GM18498 (cell line): ENCODE results near the gene FAM216A.
"Not testable (repeated sequence)": the region's sequence is repeated elsewhere in the genome, so short reads cannot be mapped to it uniquely, and the experiment has no call there.

Experiments used
- ATAC-seq: cut with Tn5 transposase; IDR thresholded peaks from one replicate; pipeline ENCODE4 v1.9.1; 2021; ENCODE audit warnings: mild to moderate bottlenecking, moderate library complexity; ENCODE audit not compliant: unreplicated experiment

The FAM216A gene, protein sequence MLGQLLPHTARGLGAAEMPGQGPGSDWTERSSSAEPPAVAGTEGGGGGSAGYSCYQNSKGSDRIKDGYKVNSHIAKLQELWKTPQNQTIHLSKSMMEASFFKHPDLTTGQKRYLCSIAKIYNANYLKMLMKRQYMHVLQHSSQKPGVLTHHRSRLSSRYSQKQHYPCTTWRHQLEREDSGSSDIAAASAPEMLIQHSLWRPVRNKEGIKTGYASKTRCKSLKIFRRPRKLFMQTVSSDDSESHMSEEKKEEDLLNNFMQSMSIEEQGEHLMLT

DNA sequence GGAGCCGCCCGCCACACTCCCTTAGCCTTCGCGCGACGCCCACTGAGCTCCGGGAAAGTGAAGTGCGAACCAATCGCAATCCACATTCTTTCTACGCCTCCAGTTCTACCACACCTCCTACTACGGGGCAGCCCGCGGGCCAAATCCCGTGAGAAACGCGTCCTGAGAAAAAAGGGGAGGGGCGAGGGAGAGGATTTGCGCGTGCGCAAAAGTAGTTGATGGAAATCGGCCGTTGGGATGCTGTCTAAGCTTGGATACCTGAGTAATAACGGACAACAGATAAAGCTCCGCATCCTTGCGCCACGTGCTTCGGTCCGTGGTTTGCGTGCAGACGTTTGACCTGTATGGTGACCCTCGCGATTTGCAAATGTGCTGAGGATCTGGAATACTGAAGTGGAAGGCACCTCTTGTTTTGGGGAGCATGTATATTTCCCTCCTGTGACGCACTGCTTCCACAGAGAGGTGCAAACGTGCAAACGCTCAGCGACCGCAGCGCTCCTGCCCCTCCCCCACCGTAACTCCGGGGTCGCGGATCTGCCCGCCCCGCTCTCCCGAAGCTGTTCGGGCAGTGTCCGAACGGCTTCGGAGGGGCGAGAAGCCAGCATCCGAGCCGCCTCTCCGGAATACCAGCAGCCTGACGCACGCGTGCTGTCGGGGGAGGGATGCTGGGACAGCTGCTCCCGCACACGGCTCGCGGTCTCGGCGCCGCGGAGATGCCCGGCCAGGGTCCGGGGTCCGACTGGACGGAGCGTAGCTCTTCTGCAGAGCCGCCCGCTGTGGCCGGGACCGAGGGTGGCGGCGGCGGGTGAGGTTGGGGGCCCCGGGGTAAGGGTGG, at the start of gene FAM216A, which contains the start of gene GPN3:
TSS of gene FAM216A (plus strand) at position 632 of the 835 bp plus-strand sequence. CDS start at position 663, 31 bp downstream.
TSS of gene GPN3 (minus strand) at position 44 of the 835 bp plus-strand sequence. CDS start 54 bp downstream, outside the sequence.
- ATAC-seq: peak; percentile 79

DNA sequence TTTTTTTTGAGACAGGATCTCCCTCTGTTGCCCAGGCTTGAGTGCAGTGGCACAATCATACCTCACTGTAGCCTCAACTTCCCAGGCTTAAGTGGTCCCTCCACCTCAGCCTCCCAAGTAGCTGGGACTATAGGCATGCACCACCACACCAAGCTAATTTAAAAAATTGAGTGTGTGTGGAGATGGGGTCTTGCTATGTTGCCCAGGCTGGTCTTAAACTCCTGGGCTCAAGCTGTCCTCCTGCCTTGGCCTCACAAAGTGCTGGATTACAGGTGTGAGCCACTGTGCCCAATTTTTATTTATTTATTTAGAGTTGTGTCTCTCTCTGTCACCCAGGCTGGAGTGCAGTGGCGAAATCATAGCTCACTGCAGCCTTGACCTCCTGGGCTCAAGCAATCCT, 48.0 kb upstream of the FAM216A start:
- ATAC-seq: not testable (repeated sequence)

DNA sequence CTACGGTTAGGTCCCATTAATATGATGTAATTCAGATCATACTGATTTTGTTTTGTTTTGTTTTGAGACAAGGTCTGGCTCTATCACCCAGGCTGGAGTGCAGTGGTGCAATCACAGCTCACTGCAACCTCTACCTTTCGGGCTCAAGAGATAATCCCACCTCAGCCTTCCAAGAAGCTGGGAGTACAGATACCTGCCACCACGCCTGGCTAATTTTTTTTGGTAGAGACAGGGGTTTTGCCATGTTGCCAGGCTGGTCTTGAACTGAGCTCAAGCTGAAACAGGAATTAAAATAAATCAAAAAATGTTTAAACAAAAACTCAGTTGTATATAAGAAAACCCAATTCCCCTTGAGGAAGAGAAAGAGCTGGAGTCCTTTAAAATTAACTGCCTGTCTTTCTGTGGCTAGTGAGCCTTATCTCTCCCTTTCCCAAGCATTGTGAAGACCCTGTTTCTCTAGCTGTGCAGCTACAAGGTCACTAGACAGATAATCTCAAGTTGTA, 47.4 kb upstream of the FAM216A start:
- no peak for ATAC-seq

DNA sequence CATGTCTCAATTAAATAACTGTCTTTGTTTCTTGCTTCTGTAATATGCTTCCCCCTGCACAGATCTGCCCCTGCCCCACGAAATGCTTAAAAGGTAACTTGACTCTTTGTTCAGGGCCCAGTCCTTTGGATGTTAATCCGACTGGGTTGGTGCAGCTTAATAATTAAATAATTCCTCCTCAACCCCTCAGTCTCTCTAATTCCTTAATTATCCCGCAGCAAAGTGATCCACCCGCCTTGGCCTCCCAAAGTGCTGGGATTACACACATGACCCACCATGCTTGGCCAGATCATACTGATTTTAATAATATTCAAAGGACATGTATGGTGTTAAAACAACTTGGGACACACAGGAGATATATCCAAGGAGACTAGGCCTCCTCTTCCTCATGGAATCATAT, 46.9 kb upstream of the FAM216A start:
- ATAC-seq: no peak

DNA sequence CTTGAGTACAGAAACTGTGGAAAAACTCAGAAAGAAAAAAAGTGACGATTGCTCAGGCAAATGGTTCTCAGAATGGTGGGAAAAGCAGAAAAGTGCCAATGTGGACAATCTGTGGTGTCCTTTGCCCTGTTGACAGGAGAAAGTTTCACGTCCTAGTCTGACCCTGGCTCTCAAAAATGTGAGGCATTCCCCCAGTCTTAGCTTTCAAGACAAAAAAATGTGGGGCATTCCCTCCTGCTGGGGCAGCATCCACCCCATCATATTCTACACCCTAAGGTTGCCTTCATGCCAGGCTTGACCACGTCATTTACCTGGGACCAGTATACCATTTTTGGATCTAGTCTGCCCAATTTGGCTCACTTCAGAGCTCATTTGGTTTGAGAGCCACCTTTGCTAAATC, 44.4 kb upstream of the FAM216A start:
- ATAC-seq: no peak

DNA sequence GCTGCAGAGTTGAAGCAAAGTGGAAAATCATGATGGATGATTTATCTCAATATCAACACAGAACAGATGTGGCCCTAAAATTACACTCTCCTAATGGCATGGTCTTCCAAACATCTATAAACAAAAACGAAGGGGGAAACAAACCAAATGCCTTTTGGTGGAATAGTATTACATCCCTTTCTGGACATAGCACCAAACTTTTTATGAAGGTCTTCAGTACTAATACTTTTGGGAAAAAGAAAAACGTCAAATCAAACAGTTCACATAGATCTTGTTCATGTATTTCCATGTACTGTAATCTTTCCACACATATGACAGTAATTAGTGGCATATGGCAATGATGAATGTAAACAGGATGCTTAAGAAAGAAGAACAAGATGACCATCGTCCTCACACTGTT, 42.2 kb upstream of the FAM216A start:
- no peak for ATAC-seq

DNA sequence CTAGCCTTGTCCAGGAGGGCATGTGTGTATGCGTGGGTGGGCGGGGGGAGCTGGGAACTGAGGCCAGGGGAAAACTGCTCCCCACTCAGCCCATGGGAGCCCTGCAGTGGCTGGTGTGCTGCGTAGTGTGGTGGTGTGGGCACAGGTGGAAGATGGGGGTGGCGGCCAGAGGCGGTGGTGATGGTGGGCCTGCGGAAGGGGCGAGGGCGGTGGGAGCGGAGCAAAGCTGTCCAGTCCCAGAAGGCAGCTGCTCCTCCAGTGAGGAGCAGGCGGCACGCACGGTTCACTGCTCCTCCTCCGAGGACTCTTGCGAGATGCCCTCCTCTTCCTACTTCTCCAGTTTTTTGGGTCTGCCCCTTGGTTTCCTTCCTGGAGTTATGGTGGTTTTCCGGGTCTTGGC, 39.0 kb upstream of the FAM216A start:
- not testable (repeated sequence) for ATAC-seq

DNA sequence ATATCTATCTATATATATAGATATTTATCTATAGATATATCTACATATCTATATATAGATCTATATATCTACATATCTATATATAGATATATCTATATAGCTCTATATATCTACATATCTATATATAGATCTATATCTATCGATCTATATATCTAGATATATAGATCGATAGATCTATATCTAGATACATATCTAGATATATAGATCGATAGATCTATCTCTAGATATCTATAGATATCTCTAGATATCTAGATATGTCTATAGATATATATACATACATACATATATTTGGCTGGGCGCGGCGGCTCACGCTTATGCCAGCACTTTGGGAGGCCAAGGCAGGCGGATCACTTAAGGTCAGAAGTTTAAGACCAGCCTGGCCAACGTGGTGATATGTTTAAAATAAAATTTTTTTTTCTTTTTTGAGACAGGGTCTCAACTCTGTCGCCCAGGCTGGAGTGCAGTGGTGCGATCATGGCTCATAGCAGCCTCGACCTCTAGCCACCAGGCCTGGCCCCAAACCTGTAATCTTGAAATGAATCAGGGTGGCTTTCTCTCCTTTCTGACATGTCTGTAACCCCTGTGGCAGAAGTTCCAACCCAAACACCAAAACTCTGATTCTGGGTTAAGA, 36.6 kb upstream of the FAM216A start:
- no peak for ATAC-seq

DNA sequence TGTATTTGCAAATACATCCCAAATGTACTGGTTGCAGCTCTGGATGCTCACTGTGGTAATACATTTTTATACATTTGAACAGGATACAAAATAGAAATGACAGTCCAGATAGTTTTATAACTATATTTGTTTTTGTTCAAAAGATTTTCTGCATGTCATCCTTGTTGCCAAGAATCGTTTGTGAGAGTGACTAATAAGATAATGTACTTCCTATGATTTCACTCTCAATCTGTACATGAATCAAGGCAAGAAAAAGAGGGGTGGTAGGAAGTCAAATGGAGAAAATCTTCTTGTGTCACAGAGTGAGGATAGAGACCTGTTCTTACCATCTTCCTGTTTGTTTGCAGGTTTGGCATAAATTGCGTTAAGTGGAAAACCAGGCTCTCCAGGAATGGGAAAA, 32.4 kb upstream of the FAM216A start:
- ATAC-seq: no peak

DNA sequence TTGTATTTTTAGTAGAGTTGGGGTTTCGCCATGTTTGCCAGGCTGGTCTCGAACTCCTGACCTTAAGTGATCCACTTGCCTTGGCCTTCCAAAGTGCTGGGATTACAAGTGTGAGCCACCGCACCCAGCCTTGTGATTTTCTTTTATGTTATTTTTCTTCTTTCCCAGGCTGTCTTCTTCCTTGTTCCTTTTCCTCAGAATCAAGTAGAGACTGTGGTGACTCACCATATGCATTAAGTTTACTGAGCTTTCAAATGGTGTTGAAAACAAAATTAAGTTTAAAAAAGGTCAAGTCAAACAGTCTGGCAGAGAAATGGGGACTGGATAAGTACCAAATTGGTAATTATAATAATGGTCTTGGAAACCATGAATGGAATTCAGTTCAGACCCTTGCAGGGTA, 24.2 kb upstream of the FAM216A start:
- ATAC-seq: no peak

DNA sequence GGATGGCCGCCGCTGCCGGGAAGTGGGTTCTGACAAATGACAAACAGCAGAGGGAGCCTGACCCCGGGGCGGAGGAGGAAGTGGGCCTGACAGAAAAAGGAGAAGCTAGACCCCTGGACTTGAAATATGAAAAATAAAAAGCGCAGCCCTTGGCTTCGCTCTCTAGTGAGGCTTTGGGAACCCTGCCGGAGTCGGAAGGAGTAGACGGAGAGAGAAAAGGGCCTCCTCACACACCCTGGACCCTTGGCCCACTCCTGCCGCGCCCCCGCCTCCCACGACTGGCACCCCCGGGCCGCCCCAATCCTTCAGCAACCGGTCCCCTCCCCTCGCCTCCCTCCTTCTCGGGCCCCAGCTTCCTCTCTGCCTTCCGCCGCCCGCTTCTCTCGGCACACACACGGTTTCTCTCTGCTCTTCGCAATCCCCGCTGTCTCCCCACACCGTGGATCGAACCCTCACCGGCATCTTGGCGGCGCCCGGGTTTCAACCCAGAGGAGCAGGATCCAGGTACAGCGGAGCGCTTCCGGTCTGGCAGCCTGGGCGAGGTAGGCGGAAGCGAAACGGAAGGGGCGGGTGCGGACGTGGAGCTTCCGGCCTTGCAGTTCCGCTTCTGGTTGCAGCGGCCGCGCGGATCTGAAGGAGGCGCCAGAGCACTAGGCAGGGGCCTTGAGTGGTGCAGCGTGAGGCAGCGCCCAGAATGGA, 18.7 kb upstream of the FAM216A start, which contains the start of gene ARPC3:
TSS of gene ARPC3 (minus strand) at position 539 of the 699 bp plus-strand sequence. CDS start at position 462, 77 bp downstream.
- ATAC-seq: peak; percentile 91

DNA sequence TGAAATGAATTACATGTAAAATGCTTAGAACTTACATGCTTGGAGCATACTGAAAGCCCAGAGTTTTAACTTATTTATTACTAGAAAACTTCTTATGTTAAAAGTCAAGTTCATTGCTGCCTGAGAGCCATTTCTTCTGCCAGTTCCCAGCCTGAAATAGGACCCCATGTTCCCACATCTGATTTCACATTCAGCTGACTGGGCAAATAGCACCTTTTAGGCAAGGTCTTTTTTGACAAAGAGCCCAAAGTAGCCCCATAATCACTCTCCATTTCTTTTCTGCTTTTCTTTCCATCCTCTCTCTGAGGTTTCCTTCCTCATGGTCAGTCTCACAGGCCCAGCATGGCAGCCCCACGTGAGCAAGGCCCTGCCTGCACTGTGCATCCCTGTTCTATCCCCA, 17.4 kb upstream of the FAM216A start:
- ATAC-seq: no peak

DNA sequence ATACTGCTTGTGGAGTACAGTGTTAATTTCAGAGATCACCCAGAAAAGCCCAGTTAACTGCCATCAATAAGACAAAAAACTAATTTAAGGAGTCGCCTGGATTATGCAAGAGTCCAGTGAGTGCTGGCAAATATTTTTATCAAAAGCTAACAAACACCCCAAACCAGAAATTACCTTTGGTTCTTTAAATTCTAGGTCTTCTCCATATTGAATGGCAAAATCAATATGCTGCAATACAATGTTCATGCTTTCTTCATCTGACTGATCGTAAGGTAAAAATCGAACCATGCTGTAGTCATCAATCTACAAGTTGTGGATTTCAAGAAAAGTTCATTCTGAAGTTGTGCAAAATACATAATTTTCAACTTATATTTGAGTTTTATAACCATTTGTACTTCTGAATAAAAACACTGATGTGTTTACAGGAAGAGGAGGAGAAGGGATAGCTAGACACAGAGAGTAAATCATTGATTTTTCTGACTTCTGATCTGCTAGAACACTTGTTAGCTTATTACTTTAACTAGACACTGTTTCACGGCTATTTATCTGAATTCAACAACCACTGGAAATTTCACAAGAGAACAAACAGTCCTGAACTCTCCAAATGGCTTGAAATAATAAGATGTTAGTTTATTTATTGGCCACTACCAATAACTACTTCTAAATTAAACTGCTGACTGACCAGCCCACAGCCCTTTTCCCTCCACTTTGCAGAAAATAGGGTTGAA, 14.9 kb upstream of the FAM216A start:
- ATAC-seq: no peak

DNA sequence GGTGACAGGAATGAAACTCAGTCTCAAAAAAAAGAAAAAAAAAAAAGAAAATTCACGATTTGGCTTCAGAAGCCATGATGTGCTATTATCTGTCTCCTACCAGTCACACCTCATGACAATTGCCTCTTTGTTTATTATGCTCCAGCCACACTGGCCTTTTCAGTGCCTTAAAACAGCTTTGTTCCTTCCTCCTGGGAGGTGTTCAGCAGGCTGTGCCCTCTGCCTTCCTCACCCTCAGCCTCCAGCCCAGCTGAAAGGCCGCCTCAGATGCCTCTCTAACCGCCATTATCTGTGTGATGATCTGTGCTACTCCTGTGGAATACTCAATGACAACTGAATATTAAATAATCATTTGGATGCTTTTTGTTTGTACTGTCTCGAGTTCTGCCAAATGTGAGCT, 9.9 kb upstream of the FAM216A start:
- no peak for ATAC-seq

DNA sequence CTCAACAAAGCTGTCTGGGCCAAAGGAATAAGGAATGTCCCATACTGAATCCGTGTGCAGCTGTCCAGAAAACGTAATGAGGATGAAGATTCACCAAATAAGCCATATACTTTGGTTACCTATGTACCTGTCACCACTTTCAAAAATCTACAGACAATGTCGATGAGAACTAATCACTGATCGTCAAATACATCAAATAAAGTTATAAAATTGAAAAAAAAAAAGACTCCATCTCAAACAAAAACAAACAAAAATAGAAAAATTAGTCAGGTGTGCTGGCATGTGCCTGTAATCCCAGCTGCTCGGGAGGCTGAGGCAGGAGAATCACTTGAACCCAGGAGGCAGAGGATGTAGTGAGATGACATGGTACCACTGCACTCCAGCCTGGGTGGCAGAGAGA, 7.5 kb upstream of the FAM216A start:
- ATAC-seq: not testable (repeated sequence)

DNA sequence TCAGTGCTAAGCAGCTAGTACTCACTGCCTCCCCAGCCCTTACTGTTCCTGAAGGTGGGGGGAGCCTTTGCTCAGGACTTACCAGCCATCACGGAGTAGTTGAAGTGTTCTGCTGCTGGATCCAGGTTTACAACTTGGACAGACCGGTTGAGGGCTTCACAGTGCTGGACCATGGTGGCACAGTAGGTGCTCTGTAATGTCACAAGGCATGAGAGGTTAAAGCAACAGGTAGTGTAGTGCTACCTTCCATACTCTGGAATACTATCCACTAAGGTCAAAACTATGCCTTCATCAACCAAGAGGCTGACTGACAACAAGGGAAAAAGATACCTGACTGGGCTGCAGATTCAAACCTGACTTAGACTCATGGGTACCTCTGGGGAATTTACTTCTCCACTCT, 3.6 kb upstream of the FAM216A start:
- no peak for ATAC-seq

DNA sequence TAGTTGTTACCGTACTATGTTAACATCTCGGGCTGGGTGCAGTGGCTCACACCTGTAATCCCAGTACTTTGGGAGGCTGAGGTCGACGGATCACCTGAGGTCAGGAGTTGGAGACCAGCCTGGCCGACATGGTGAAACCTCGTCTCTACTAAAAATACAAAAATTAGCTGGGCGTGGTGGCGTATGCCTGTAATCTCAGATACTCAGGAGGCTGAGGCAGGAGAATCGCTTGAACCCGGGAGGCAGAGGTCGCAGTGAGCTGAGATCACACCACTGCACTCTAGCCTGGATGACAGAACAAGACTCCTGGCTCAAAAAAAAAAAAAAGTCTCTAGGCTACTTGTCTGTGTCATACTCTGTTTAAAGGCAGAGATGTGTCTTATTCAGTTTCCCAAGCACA, 2.9 kb upstream of the FAM216A start:
- ATAC-seq: not testable (repeated sequence)

DNA sequence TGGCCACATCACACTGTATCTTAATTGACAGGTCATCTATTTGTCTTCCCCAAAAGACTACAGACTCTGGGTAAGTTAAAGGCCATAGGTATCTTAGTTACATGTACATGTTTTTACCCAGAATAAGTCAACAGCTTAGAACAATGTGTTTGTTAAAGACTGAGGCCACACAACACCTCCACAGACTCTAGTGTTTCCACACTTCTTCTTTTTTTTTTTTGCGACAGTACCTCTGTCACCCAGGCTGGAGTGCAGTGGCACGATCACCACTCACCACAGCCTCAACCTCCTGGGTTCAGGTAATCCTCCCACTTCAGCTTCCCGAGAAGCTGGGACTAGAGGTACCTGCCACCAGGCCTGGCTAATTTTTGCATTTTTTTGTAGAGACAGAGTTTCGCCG, 1.9 kb upstream of the FAM216A start:
- no peak for ATAC-seq

DNA sequence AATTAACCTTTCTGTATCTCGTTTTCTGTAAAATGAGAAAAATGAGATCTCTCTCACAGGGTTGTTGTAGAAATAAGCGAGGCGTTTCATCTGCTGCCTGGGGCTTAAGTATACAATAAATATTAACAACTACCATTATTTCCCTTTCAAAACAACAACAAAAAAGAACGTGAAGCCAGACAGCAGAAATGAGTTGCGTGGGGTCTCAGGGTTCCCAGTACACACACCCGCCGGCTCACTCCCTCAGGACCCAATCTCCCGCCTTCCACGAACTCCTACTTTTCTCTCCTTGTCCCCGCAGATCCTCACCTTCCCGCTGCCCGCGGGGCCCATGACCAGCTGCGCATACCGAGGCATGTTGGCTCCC, 815 bp upstream of the FAM216A start:
- ATAC-seq: no peak

DNA sequence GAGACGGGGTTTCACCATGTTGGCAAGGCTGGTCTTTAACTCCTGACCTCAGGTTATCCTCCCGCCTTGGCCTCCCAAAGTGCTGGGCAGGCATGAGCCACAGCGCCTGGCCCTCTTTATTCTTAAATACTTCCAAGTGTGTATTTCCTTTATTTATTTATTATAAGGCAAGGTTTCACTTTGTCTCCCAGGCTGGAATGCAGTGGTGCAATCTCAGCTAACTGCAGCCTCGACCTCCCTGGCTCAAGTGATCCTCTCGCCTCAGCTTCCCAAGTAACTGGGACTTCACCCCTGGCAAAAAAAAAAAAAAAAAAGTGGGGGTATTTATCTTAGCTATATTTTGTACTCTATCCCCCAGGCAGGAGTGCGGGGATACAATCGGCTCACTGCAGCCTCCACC, 6.8 kb downstream of the FAM216A start:
- ATAC-seq: no peak
